ENCODE data around the gene AMT. TPM values are rescaled to one million over a fixed set of nuclear protein-coding genes. Genes with fewer than 3 reads are reported as not detected.
"Not testable (repeated sequence)": the region's sequence is repeated elsewhere in the genome, so short reads cannot be mapped to it uniquely, and the experiment has no call there.

Gene AMT
- polyA plus RNA-seq, 1 donor: 9.2 TPM

DNA sequence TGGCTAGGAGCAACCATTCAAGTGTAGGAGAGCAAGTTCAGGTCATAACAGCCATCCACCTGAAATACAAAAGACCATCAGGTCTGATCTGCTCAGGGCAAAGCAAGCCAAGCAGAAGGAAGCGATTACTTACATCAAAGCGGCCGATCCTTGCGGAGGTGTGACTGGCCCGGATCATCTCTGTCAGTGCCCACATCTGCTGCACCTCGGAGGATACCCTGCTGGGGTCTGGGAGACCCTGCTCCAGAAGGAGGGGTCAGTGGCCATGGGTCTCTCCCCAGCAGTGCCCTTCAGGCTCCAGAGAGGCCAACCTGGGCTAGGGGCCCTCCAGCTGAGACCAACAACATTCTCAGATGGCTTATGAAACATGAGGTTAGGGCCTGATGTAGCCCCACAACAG lies 2.5 kb upstream of the AMT start:
- no peak for DNase-seq

DNA sequence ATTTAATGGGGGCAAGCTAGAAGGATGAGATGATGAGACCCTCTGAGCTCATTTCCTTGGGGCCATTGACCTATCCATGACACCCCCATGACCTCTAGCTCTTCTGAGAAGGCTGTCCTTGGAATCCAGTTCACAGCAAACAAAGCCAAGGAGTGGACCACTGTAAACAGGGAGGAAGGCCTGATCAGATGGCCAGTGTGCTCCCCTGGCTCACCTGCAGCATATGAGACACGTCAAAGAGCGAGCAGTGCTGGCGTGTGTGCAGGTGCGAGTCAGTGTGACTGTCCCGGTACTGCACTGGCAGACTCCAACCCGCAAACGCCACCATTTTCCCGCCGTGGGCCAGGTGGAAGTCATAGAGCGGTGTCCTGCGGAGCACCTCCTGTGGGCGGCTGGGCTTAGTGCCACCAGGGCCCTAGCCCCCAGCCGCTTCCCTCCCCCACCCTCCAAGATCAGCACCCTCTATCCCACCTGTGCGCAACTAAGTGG lies 339 bp downstream of the AMT start:
- no peak for DNase-seq

DNA sequence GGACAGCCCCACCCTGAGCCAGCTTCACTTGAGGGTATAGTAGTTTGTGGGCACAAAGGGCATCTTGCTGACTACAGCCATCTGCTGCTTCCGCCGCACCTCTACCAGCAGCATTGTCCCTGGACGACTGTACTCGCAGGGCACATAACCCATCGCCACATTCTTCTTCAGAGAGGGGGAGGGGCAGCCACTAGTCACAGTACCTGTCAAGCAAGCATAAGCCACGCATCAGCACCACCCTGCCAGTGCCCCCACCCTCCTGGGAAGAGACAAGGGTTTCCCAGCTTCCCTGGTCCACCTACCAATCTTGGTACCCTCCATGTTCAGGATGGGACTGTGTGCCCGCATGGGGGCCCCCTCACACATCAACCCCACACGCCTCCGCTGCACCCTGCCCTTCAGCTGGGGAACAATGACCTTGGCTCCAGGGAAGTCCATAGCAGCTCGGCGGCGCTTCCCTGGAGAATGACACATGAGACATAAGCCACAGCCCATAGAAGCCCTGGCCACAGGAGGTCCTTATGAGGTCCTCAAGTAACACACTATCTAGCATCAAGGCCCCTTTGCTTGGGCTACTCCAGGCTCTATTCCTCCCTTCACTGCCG lies 4.7 kb downstream of the AMT start:
- DNase-seq: no peak

DNA sequence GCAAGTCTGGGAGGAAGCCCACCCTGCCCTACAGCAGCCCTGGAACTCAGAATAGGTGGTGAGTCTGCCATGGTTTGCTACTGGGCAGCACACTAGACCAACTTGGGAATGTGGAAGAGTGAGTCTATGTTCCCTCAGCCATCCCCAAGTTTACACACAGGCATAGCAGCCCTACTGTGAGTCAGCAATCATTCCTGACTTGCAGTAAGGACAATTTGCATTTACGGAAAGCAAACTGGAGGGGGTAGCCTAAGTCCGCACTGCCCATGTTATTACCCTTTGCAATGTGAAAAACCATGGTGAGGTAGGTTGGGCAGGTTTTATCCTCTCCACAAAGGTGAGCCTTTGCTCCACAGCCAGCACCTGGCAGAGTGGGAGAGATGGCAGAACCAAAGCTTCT lies 5.4 kb downstream of the AMT start:
- no peak for DNase-seq

DNA sequence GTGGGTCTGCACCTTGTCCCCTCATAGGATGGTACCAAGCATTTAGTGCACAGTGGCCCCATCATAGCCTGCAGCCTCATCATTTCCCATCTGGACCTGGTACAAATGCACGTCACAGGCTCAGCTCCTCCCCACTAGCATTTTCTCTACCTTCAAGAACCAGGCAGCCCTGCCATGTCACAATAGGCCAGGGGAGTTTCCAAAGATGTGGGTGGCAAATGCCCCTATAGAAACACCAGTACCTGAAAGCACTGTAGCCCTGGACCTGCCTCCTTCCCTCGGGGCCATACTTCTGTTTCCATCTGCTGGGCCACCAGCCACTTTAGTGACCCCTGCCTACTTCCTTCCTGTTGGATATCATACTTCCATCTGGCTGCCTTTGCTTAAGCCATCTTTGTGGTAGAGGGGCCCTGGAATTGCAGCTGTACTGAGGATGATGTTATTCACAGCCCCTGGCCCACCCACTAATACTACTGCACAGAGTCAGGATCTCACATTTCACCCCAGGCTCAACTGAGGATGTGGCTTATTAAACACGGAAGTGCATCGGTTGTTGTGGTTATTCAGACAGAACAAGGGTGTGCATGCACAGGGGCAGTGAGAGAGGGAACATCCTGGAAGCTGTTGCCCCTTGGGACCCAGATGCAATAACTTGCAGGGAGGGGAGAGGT lies 6.2 kb downstream of the AMT start:
- no peak for DNase-seq

DNA sequence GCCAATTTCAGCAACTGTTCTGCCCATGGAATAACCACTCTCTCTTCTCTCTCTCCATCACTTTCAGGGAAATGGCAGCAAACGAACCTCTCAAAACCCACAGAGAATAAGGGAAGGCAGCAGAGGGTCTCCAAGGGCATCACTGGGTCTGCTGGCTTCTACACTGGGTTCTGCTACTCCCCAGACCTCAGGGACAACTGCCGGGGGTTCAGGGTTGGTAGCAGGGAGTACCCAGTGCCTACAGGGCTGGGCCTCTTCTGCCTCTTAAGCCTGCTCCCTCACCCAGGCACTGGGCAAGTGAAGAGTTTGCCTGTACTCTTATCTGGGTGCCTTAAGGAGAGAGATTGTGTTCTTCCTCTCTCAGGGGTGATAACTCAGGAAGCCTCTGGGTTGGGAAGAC lies 7.5 kb downstream of the AMT start:
- no peak for DNase-seq

DNA sequence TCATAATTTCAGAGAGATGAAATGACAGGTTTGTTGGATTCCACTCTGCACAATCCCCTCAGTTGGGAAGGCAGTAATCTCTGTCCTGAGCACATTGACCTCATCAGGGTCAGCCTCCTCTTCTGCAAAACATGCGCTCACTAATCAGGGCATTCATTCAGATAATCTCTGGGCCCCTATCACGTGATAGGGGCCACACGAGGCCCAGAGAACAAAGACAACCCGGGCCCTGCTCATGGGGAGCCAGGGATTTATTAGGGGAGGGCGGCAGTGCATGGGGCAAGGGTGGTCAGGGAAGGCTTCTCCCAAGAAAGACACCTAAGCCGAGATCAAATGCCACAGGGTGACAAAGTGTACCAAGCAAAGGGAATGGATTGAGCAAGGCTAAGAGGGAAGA lies 8.9 kb downstream of the AMT start:
- DNase-seq: no peak

DNA sequence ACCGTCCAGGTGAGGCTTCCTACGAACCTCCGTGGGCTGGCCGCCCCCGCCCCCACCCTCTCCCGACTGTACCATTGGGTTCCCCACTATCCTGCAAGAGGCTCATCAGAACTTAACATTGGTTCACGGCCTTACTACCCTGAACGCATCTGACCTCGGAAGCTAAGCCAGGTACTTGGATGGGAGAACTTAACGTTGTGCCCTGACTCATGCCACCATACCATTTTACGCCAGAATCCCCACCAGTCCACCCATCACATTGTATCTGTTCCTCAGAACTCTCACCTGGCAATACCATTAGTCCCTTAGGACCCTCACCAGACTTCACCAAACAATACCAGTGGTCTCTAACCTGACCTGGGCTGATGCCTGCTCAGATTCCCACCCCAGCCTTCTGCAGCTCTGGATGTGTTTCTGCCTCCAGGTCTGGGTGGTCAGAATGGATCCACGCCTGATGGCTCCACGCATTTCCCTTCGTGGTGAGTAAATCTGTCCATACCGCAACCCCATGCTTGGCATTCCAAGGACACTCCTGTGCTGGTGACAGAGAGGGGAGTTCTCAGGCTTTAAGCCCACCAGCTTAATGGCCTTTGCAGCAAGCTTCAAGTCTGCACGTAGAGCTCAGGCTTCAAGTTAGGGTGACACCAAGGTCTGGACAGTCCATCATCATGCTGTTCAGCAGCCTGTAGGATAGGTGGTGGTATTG lies 9.5 kb downstream of the AMT start:
- DNase-seq: no peak

DNA sequence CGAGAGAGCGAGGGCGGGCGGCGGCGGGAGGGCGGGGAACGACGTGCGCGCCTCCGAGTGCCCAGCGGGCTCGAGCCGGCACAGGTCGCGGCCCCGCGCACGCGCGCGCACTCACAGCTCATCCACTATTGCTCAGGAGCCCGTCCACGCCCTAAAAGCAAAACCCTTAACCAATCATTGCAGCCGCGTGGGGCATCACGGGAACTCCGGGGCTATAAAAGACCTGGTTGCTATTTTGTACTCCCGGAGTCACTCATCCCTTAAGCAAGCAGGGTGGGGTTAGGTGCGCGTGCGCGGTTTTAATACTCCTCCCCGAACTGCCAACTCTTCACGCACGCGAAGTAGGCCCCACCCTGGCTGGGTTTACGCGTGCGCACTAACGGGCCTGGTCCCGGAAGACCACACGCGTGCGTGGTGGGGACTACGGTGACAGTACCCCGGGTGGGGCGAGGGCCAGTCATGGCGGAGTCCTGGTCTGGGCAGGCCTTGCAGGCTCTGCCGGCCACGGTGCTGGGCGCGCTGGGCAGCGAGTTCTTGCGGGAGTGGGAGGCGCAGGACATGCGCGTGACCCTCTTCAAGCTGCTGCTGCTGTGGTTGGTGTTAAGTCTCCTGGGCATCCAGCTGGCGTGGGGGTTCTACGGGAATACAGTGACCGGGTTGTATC lies 10.2 kb downstream of the AMT start, which contains the start of the genes RHOA and TCTA:
TSS of gene RHOA (minus strand) at position 9 of the 664 bp plus-strand sequence. CDS start 36,387 bp downstream, outside the sequence.
TSS of gene TCTA (plus strand) at position 456 of the 664 bp plus-strand sequence. CDS start at position 460, 4 bp downstream.
- peak; percentile 100 for DNase-seq

DNA sequence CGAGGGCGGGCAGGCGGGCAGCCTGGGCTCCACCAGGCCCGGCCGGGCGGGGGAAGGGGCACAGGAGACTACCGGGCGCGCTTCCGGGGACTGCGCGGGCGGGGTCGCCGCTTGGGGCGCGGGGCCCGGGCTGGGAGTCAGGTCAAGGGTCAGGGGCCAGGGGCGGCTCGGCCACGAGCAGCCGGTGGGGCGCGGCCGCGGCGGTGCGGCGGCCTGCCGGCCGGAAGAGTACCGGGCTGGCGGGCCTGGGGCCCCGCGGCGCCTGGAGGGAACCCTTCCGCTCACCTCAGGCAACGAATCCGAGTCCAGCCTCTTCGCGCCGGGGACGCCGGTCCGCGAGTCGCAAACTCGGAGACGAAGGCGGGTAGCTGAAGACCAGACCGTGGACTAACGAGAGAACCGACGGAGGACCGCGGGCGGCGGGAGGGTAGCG lies 10.7 kb downstream of the AMT start:
- peak; percentile 48 for DNase-seq

DNA sequence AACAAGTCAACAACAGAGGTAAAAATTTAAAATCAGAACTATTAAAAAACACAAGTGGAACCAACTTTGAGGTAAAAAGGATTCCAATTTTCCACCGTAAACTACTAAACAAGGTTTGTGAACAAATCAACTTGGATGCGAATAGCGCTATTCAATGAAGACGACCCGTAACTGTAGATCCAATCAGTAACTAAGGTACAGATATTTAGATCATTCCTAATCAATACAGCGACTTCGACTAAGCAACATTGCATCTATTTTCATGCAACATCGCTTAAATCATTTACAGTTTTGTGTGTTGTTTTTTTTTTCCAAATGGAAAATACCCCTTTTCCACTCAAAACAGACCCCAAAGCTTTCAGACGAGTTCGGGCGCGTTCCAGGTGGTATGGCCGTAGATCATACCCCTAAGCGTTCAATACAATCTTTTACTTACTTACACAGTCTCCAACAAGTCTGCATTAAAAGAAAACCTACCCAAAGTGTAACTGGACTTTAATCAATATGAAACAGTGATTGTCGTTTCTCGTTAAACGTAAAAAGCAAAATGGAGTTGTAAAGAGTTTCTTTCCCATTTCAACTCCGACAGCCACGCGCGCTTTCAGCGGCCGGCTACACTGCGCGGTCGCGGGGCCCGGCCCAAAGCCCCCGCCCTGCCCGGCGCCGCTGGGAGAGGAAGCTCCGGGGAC lies 11.3 kb downstream of the AMT start:
- no peak for DNase-seq

DNA sequence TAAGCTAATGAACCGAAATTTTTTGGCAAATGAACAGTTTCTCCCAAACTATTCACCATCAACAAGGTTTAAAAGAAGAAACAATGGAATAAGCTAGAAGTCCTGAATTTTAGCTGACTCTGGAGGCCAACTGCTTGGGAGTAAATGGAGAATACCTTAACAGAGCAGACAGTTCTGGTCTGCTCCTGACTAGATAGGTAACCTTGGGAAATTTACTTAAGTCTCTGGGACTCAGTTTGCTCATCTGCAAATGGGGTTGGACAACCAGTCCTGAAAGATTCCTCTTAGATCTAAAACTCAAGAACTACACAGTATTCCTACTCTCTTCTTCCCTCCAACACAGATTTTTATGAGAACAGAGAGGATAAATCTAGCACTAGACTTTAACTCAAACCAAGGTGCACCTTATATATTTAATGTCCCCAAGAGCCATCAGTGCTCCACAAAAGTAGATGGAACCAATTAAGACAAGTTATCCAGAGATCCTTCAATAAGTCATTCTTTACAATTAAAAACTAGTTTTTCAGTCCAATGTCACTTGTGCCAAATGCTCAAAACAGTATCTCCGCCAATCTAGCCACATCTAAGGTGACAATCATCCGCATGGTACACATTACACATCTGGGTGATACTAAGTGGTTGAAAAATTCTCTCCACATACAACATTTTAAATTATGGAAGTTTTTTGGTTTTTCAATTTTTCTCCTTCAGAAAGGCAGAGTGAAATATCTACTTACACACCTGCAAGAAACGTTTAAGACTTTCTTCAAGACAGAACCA lies 12.0 kb downstream of the AMT start:
- DNase-seq: no peak

DNA sequence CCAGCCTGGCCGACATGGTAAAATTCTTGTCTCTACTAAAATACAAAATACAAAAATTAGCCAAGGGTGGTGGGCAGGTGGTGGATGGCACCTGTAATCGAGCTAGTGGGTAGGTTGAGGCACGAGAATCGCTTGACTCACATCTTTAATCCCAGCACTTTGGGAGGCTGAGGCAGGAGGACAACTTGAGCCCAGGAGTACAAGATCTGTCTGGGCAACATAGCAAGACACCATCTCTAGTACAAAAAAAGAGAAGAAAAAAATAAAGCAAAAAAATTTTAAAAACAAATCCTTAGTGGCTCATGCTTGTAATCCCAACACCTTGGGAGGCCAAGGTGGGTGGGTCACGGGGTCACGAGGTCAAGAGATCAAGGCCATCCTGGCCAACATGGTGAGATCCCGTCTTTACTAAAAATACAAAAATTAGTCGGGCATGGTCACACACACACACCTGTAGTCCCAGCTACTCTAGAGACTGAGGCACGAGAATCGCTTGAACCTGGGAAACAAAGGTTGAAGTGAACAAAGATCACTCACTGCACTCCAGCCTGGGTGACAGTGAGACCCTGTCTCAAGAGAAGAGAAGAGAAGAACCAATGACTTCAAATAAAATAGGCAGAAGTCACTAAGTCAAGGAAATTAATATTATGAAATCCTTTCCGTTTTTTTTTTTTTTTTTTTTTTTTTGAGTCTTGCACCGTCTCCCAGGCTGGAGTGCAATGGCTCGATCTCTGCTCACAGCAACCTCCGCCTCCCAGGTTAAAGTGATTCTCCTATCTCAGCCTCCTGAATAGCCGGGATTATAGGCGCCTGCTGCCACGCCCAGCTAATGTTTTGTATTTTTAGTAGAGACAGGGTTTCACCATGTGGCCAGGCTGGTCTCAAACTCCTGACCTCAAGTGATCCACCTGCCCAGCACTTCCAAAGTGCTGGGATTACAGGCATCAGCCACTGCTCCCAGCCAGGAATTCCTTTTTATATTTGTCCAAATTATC lies 15.4 kb downstream of the AMT start:
- DNase-seq: no peak

DNA sequence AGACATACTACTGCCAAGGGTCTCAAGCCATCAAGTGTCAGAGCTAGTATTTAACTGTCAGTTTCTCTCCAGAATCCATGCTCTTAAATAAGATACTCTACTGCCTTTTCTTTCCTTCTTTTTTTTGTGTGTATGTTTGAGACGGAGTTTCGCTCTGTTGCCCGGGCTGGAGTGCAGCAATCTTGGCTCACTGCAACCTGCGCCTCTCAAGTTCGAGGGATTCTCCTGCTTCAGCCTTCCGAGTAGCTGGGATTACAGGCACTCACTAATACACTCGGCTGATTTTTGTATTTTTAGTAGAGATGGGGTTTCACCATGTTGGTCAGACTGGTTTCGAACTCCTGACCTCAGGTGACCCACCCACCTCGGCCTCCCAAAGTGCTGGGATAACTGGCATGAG lies 16.7 kb downstream of the AMT start:
- not testable (repeated sequence) for DNase-seq

DNA sequence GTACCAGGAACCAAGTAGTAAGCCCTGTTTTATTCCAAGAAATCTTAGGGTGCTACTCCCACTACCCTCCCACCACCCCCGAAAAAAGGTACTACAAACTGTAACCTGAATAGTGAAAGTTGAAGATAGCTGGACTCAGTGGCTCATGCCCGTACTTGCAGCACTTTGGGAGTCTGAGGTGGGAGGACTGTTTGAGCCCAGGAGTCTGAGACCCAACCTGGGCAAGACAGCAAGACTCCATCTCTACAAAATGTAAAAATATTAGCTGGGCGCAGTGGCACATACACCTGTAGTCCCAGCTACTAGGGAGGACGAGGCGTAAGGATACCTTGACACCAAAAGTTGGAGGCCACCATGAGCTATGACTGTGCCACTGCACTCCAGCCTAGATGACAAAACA lies 18.4 kb downstream of the AMT start:
- no peak for DNase-seq

DNA sequence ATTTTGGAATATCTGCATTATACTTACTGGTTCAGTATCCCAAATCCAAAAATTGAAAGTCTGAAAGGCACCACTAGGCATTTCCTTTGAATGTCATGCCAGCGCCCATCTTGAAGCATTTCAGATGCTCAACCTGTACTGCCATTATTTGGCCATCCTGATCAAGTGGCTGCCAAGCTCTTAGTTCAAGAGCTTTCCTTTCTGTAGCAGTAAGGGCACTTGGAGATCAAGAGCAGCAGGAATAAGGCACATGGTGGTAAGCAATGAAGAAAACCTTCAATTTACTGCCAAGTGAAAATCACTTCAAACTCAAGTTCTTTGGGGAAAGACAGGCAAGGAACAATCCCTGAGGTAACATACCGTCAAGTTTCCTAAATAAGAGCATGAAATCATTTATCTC lies 20.5 kb downstream of the AMT start:
- DNase-seq: no peak

DNA sequence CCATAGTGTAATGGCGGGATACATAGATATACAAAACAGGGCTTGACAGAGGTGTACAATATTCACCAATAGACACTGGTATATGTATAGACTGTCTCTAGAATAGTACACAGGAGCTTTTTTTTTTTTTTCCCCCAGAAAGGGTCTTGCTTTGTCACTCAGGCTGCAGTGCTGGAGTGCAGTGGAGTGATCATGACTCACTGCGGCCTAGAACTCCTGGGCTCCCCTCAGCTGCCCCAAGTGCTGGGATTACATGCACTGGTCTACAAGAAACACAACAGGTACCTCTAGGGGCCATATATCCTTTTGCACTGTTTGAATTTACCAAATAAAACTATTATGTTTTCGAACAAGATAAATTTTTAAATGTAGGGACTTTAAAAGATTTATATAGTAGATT lies 22.8 kb downstream of the AMT start:
- DNase-seq: no peak

DNA sequence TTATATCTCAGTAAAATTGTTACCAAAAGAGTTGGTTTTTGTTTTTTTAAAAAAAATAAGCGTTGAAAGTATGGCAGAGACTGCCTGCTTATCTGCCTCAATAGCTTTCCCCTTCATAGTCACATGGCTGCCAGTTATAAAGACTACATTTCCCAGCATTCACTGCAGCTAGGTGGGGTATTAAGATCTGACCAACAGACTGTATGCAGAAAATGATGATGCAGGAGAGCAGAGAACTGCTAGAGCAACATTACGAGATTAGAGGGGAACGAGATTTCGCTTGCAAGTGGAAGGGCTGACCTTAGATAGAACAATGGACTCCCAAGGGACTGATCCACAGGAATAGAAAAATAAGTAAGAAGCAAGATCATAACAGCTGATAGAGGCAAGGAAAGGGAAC lies 24.8 kb downstream of the AMT start:
- DNase-seq: no peak

DNA sequence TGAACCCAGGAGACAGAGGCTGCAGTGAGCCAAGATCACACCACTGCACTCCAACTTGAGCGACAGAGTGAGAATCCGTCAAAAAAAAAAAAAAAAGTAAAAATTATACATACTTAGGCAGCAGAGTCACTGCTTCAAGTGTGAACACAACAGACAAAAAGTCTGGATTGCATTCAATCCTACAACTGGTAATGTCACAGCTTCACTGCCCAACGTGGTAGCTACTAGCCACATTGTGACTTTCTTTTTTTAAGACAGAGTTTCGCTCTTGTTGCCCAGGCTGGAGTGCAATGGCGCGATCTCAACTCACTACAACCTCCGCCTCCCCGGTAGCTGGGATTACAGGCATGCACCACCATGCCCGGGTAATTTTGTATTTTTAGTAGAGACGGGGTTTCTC lies 31.0 kb downstream of the AMT start:
- not testable (repeated sequence) for DNase-seq

DNA sequence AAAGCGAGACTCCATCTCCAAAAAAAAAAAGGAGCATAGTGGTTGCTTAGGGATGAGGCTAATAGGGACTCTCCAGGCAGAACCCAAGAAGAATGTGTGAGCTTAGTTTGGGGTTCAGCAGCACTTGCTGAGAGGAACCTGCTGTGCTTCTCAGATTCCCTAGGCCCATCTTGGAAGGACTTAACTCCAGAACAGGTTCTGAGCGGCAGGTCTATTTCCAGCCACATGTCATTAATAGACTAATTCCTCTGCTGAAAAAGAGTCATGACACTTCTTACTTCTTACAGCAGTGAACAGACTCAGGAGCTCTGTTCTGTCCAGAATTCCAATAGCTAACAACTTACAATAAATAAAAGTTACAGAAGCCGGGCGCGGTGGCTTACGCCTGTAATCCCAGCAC lies 33.0 kb downstream of the AMT start:
- no peak for DNase-seq

All from hindlimb muscle (tissue), 1 donor.